Erythroblast (primary cell): ENCODE measurements around the gene ABAT.

Experiments
- GATA1 ChIP-seq: IDR thresholded peaks from 2 replicates; pipeline ENCODE4 v1.6.1; 2011; ENCODE audit warnings: low read depth, mild to moderate bottlenecking, control low read depth, low read length, moderate library complexity
- POLR2A ChIP-seq: IDR thresholded peaks from 2 replicates; pipeline ENCODE4 v1.6.1; 2011; ENCODE audit warnings: mild to moderate bottlenecking, low read length

DNA sequence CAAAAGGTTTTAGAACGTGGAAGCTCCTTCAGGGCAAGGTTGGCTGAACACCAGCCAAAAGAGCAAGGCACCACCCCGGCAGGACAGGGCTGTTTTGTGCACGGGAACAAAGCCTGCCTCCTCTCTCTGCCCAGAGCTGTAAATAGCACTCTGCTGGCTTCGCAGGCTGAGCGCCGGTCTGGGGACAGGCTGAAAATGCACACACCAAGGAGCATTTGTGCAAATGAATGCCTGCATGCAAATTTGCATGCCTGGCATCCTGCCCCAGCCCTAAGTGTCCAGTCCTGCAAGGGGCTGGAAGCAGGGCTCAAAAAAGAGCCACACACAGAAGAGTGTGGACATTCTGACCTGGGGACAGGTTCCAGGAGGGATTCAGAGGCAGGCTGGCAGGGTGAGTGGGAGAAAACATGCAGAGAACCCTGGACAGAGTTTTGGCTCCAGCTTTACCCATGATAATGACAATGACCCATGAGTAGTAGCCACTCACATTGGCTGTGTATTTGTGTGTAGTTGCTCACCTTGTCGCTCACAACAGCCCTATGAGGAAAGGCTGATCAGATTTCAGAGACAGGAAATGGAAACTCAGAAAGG, 11.7 kb downstream of the ABAT start:
- TF ChIP-seq POLR2A (no peak), GATA1 (no peak)
